MG63 (cell line): Measurements from ENCODE around the gene C1QTNF7. TPM values are rescaled to one million over a fixed set of nuclear protein-coding genes. Genes with fewer than 3 reads are reported as not detected.
A peak's percentile ranks its signal among the peaks of the same experiment; 100 is the strongest.

Experiments
- DNase-seq: peaks from one replicate; pipeline ENCODE4 v3.0.0-alpha.2; 2020
- H3K27me3 ChIP-seq: fragments of 250-450 bp; sonication (Bioruptor Pico); 2 replicates; pipeline ENCODE4 v1.5.1; 2020; ENCODE audit warnings: mild to moderate bottlenecking, moderate library complexity
- H3K36me3 ChIP-seq: fragments of 250-450 bp; sonication (Bioruptor Pico); 2 replicates; pipeline ENCODE4 v1.5.1; 2020; ENCODE audit warnings: mild to moderate bottlenecking, moderate library complexity
- H3K4me3 ChIP-seq: fragments of 250-450 bp; sonication (Bioruptor Pico); 2 replicates; pipeline ENCODE4 v1.5.1; 2020; ENCODE audit warnings: mild to moderate bottlenecking, moderate library complexity
- H3K9me3 ChIP-seq: fragments of 250-450 bp; sonication (Bioruptor Pico); 2 replicates; pipeline ENCODE4 v1.5.1; 2020; ENCODE audit warnings: mild to moderate bottlenecking, moderate library complexity
- total RNA-seq: library from RNA; depleted of rRNA; stranded (reverse); fragments of >200 nt; shearing (Covaris generic); gene quantifications from 2 replicates; pipeline ENCODE4 v1.2.3, GENCODE V29; 2014; ENCODE audit warnings: low replicate concordance

Gene C1QTNF7
- total RNA-seq, 1 experiment from 2014 or later = not detected

- 0 out of 2 replicates have a peak, but pooled peaks cover 2% of the 10 kb centered on the region for H3K9me3 ChIP-seq
These were observed 24.9 kb upstream of the C1QTNF7 start for GRCh38 chr4:15402974-15403373.

GRCh38 chr4:15405018-15405417 lies 22.8 kb upstream of the C1QTNF7 start:
- no peaks in the 10 kb centered on the region for H3K27me3 ChIP-seq
- no peak for DNase-seq
- H3K36me3 ChIP-seq = no peaks in the 10 kb centered on the region
- no peaks in the 10 kb centered on the region for H3K9me3 ChIP-seq
- no peak overlapping the region for H3K4me3 ChIP-seq

More at GRCh38 chr4:15402974-15403373, 24.9 kb upstream of the C1QTNF7 start:
- Histone ChIP-seq H3K36me3 (no peaks in the 10 kb centered on the region), H3K27me3 (no peaks in the 10 kb centered on the region), H3K4me3 (no peak overlapping the region)
- no peak for DNase-seq

- DNase-seq = no peak
- no peaks in the 10 kb centered on the region for H3K9me3 ChIP-seq
- no peaks in the 10 kb centered on the region for H3K27me3 ChIP-seq
- H3K4me3 ChIP-seq = no peak overlapping the region
- H3K36me3 ChIP-seq = no peaks in the 10 kb centered on the region
These were observed 17.1 kb upstream of the C1QTNF7 start for GRCh38 chr4:15410750-15411149.

GRCh38 chr4:15412461-15412860 lies 15.4 kb upstream of the C1QTNF7 start:
- Histone ChIP-seq H3K9me3 (no peaks in the 10 kb centered on the region), H3K36me3 (no peaks in the 10 kb centered on the region), H3K27me3 (no peaks in the 10 kb centered on the region), H3K4me3 (no peak overlapping the region)
- DNase-seq = no peak

GRCh38 chr4:15413010-15413622 lies 14.7 kb upstream of the C1QTNF7 start:
- DNase-seq = no peak
- Histone ChIP-seq H3K36me3 (no peaks in the 10 kb centered on the region), H3K9me3 (no peaks in the 10 kb centered on the region), H3K4me3 (no peak overlapping the region), H3K27me3 (no peaks in the 10 kb centered on the region)

GRCh38 chr4:15413623-15414019 lies 14.2 kb upstream of the C1QTNF7 start:
- no peaks in the 10 kb centered on the region for H3K36me3 ChIP-seq
- no peaks in the 10 kb centered on the region for H3K9me3 ChIP-seq
- H3K4me3 ChIP-seq = no peak overlapping the region
- no peak for DNase-seq
- no peaks in the 10 kb centered on the region for H3K27me3 ChIP-seq

GRCh38 chr4:15414551-15415091 lies 13.2 kb upstream of the C1QTNF7 start:
- Histone ChIP-seq H3K36me3 (no peaks in the 10 kb centered on the region), H3K4me3 (no peak overlapping the region), H3K27me3 (no peaks in the 10 kb centered on the region), H3K9me3 (no peaks in the 10 kb centered on the region)
- DNase-seq = no peak

- no peak for DNase-seq
- H3K27me3 ChIP-seq = no peaks in the 10 kb centered on the region
- no peak overlapping the region for H3K4me3 ChIP-seq
- no peaks in the 10 kb centered on the region for H3K36me3 ChIP-seq
- H3K9me3 ChIP-seq = no peaks in the 10 kb centered on the region
These were observed 11.2 kb upstream of the C1QTNF7 start for GRCh38 chr4:15416357-15417232.

- Histone ChIP-seq H3K27me3 (no peaks in the 10 kb centered on the region), H3K36me3 (no peaks in the 10 kb centered on the region), H3K9me3 (no peaks in the 10 kb centered on the region), H3K4me3 (no peak overlapping the region)
- no peak for DNase-seq
These were observed 10.6 kb upstream of the C1QTNF7 start for GRCh38 chr4:15417233-15417660.

- H3K36me3 ChIP-seq = no peaks in the 10 kb centered on the region
- DNase-seq = no peak
- no peak overlapping the region for H3K4me3 ChIP-seq
- H3K27me3 ChIP-seq = no peaks in the 10 kb centered on the region
- no peaks in the 10 kb centered on the region for H3K9me3 ChIP-seq
These were observed 8.9 kb upstream of the C1QTNF7 start for GRCh38 chr4:15418956-15419355.

- no peak overlapping the region for H3K4me3 ChIP-seq
- no peaks in the 10 kb centered on the region for H3K27me3 ChIP-seq
- H3K9me3 ChIP-seq = no peaks in the 10 kb centered on the region
- peak; percentile 8 for DNase-seq
- H3K36me3 ChIP-seq = no peaks in the 10 kb centered on the region
These were observed 7.2 kb upstream of the C1QTNF7 start for GRCh38 chr4:15420642-15421041.

- no peaks in the 10 kb centered on the region for H3K27me3 ChIP-seq
- no peak overlapping the region for H3K4me3 ChIP-seq
- H3K9me3 ChIP-seq = no peaks in the 10 kb centered on the region
- no peaks in the 10 kb centered on the region for H3K36me3 ChIP-seq
- no peak for DNase-seq
These were observed 4.5 kb upstream of the C1QTNF7 start for GRCh38 chr4:15423285-15423711.

GRCh38 chr4:15425520-15425919 lies 2.3 kb upstream of the C1QTNF7 start:
- no peak for DNase-seq
- Histone ChIP-seq H3K9me3 (no peaks in the 10 kb centered on the region), H3K27me3 (no peaks in the 10 kb centered on the region), H3K36me3 (no peaks in the 10 kb centered on the region), H3K4me3 (no peak overlapping the region)

- no peak for DNase-seq
- no peaks in the 10 kb centered on the region for H3K36me3 ChIP-seq
- H3K4me3 ChIP-seq = no peak overlapping the region
- no peaks in the 10 kb centered on the region for H3K9me3 ChIP-seq
- no peaks in the 10 kb centered on the region for H3K27me3 ChIP-seq
These were observed 672 bp upstream of the C1QTNF7 start for GRCh38 chr4:15427161-15427560.

- no peak for DNase-seq
- no peaks in the 10 kb centered on the region for H3K36me3 ChIP-seq
These were observed 778 bp downstream of the C1QTNF7 start for GRCh38 chr4:15428611-15429010.

GRCh38 chr4:15434091-15434490 lies 6.3 kb downstream of the C1QTNF7 start:
- Histone ChIP-seq H3K4me3 (no peak overlapping the region), H3K27me3 (no peaks in the 10 kb centered on the region), H3K36me3 (no peaks in the 10 kb centered on the region), H3K9me3 (no peaks in the 10 kb centered on the region)
- DNase-seq = no peak

More at GRCh38 chr4:15428611-15429010, 778 bp downstream of the C1QTNF7 start:
- Histone ChIP-seq H3K27me3 (no peaks in the 10 kb centered on the region), H3K9me3 (no peaks in the 10 kb centered on the region), H3K4me3 (no peak overlapping the region)

- H3K4me3 ChIP-seq = no peak overlapping the region
- no peaks in the 10 kb centered on the region for H3K27me3 ChIP-seq
- no peaks in the 10 kb centered on the region for H3K9me3 ChIP-seq
- no peak for DNase-seq
- H3K36me3 ChIP-seq = no peaks in the 10 kb centered on the region
These were observed 6.8 kb downstream of the C1QTNF7 start for GRCh38 chr4:15434676-15435075.
